ENCODE measurements around the gene MAPK8. TPM values are rescaled to one million over a fixed set of nuclear protein-coding genes. Genes with fewer than 3 reads are reported as not detected.
A peak's percentile ranks its signal among the peaks of the same experiment; 100 is the strongest.

MAPK8 gene
- total and polyA plus RNA-seq, 9 of the 15 experiments (the other 6 are each of a cell fraction or from before 2014, with no cell fraction given): 6.4 to 159 (median 71.0) TPM

GRCh38 chr10:48470115-48470892, 163.8 kb downstream of the MAPK8 start:
- peaks cover 69 to 71% of the 10 kb centered on the region in 2 experiments for H3K4me1 ChIP-seq (replicated peaks in 1 of 2; ENCODE audit: control insufficient read depth in 2 of 2, insufficient read depth in 2 of 2, low read length in 2 of 2)
- ATAC-seq (peak; percentile 88), DNase-seq (ENCODE audit: extremely low read depth in 1 of 4, low spot score in 3 of 4) (peak; percentile 70 to 99 (median 85)), FAIRE-seq (peak; percentile 98)
- intact Hi-C loops (cut with micrococcal nuclease) (loop anchor here (1.0 to 5.0 kb wide), 4 partner anchors 11 to 38 kb away; no protein-coding TSS in a partner anchor), in situ Hi-C loops (cut with MboI) (no loop called here)
- peaks cover 34% of the 10 kb centered on the region for H3K36me3 ChIP-seq (ENCODE audit: control insufficient read depth, insufficient read depth, low read length)
- H3K4me2 ChIP-seq (ENCODE audit: insufficient read depth, low read length): peak overlapping the region; percentile 76
- H2AFZ ChIP-seq (ENCODE audit: low read depth, low read length): peak overlapping the region; percentile 51
- CTCF ChIA-PET (ENCODE audit: low intra/inter-chr PET ratio): interaction anchor here (0.7 kb wide), 1 partner anchor 12 kb away, joined by 3 read pairs; no protein-coding TSS in a partner anchor
- no peaks in the 10 kb centered on the region for H4K20me1 ChIP-seq (replicated peaks; ENCODE audit: control insufficient read depth, insufficient read depth, low read length)
- TSS peak; percentile 92 for BruUV-seq (replicated peaks)
- WGBS (ENCODE audit: insufficient coverage, low coverage, missing lambda C conversion rate): 0% methylated on average over 5 of the region's 5 CpGs
- no peaks in the 10 kb centered on the region for H3K9me1 ChIP-seq (ENCODE audit: control insufficient read depth, insufficient read depth, low read length)
- H3K27ac ChIP-seq (ENCODE audit: extremely low read depth, low read depth, low read length): peak overlapping the region; percentile 100
- H3K9me3 ChIP-seq (replicated peaks; ENCODE audit: control insufficient read depth, insufficient read depth, low read depth, low read length): peaks cover 4% of the 10 kb centered on the region
- no peaks in the 10 kb centered on the region; a peak in 1 of 5 replicates for H3K27me3 ChIP-seq (ENCODE audit: control insufficient read depth in 2 of 2, insufficient read depth in 2 of 2, low read length in 2 of 2)
- POLR2A ChIA-PET: interaction anchor here (0.9 to 3.5 kb wide), 10 partner anchors 9 to 25 kb away, joined by 3 to 10 read pairs (median 3); no protein-coding TSS in a partner anchor
- no peak overlapping the region for H3K4me3 ChIP-seq
- H3K79me2 ChIP-seq (ENCODE audit: control insufficient read depth, insufficient read depth, low read length): peaks cover 56% of the 10 kb centered on the region
- peak overlapping the region; percentile 82 to 92; a peak in 3 of 4 replicates for H3K9ac ChIP-seq (ENCODE audit: insufficient read depth in 1 of 2, low read depth in 2 of 2, low read length in 2 of 2)
- TF ChIP-seq SNRNP70 (optimal IDR thresholded peaks at IDR 0.05; ENCODE audit: low read depth, low read length) (no peak), CGGBP1 (CRISPR knock-in tag; IDR thresholded peaks at IDR 0.05) (no peak), HIVEP1 (CRISPR knock-in tag; IDR thresholded peaks at IDR 0.05) (peak; percentile 86), NR4A1 (CRISPR knock-in tag; IDR thresholded peaks at IDR 0.05) (peak; percentile 77; the same call in 1 of the 2 replicates), NR4A1 (tag; IDR thresholded peaks at IDR 0.05) (peak; percentile 92), KLF6 (CRISPR knock-in tag; IDR thresholded peaks at IDR 0.05; ENCODE audit: borderline replicate concordance) (peak; percentile 84; the same call in 1 of the 2 replicates), SMARCB1 (IDR thresholded peaks at IDR 0.05; ENCODE audit: insufficient read length, low read depth) (no peak), ILK (tag; IDR thresholded peaks at IDR 0.05; ENCODE audit: borderline replicate concordance, low read depth) (0 out of 2 replicates have a peak, but pooled peaks have one; percentile 28), ZNF76 (CRISPR knock-in tag; IDR thresholded peaks at IDR 0.05; ENCODE audit: borderline replicate concordance) (peak; percentile 78; the same call in 1 of the 2 replicates), SPI1 (IDR thresholded peaks at IDR 0.05; ENCODE audit: borderline replicate concordance, low read depth, low read length) (peak; percentile 47; the same call in 1 of the 2 replicates), RB1 (IDR thresholded peaks at IDR 0.05; ENCODE audit: low read depth) (peak; percentile 74), E2F5 (CRISPR knock-in tag; IDR thresholded peaks at IDR 0.05) (peak; percentile 25; the same call in 1 of the 2 replicates), BACH1 (tag; IDR thresholded peaks at IDR 0.05) (peak; percentile 65; the same call in 1 of the 2 replicates), DPF2 (IDR thresholded peaks at IDR 0.05) (peak; percentile 98), ETV5 (CRISPR knock-in tag; IDR thresholded peaks at IDR 0.05; ENCODE audit: low read depth) (peak; percentile 99), ZBED1 (IDR thresholded peaks at IDR 0.05) (peak; percentile 92), CHCHD3 (CRISPR knock-in tag; IDR thresholded peaks at IDR 0.05) (no peak), MEF2A (IDR thresholded peaks at IDR 0.05; ENCODE audit: control insufficient read depth, low read depth, low read length) (peak; percentile 71), NUFIP1 (IDR thresholded peaks at IDR 0.05; ENCODE audit: partially characterized antibody) (peak; percentile 92), ZBTB34 (CRISPR knock-in tag; IDR thresholded peaks at IDR 0.05) (peak; percentile 78)

Data from K562 (cell line).